ENCODE results near the gene CADPS.

GRCh38 chr3:62562596-62562995 is 312.6 kb downstream of the CADPS start:
- TF ChIP-seq ZNF8 (CRISPR knock-in tag; IDR thresholded peaks at IDR 0.05) (no peak), PATZ1 (CRISPR knock-in tag; IDR thresholded peaks at IDR 0.05; ENCODE audit: borderline replicate concordance) (no peak), BACH2 (CRISPR knock-in tag; IDR thresholded peaks at IDR 0.05; ENCODE audit: borderline replicate concordance) (no peak), RARB (CRISPR knock-in tag; IDR thresholded peaks at IDR 0.05) (no peak)
